ENCODE results near the gene CHMP1A.
A peak's percentile ranks its signal among the peaks of the same experiment; 100 is the strongest.

CHMP1A gene

DNA sequence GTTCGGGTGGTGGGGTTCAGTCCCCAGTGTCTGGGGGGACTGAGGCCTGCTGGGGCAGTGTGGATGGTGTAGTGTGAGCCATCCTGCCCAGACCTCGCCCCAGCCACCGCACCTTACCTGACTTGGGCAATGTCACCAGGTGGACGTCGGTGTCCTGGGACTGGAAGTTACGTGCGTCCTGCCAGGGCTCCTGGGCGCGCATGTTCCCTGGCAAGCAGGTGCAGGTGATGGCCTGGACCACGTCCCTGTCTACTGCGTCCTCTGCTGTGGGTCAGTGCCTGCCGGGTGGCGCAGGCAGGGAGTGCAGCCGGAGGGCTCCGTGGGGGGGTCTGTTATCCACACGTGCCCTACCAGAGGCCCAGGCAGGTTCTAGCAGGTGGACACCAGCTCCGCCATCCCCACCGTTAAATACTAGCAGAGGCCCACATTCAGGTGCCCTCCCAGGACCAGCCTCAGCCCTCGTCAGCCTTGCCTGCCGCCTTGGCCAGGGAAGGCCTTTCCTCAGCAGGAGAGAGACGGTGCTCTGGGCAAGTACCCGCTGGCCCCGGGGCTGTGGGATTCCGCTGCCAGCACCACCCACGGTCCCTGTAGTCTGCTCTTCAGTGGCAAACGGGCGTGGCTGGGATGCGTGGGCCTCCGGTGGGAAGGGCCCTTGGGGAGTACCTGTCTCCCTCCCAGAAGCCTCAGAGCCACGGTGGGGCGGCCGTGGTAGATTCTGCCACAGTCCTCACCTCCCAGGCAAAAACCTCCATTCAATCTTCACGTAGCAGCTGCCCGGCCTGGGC lies 52.1 kb downstream of the CHMP1A start:
- TF ChIP-seq, protein P1, sequence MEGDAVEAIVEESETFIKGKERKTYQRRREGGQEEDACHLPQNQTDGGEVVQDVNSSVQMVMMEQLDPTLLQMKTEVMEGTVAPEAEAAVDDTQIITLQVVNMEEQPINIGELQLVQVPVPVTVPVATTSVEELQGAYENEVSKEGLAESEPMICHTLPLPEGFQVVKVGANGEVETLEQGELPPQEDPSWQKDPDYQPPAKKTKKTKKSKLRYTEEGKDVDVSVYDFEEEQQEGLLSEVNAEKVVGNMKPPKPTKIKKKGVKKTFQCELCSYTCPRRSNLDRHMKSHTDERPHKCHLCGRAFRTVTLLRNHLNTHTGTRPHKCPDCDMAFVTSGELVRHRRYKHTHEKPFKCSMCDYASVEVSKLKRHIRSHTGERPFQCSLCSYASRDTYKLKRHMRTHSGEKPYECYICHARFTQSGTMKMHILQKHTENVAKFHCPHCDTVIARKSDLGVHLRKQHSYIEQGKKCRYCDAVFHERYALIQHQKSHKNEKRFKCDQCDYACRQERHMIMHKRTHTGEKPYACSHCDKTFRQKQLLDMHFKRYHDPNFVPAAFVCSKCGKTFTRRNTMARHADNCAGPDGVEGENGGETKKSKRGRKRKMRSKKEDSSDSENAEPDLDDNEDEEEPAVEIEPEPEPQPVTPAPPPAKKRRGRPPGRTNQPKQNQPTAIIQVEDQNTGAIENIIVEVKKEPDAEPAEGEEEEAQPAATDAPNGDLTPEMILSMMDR (IDR thresholded peaks at IDR 0.05; ENCODE audit: borderline replicate concordance, control extremely low read depth, extremely low read depth, insufficient read depth, missing control alignments) = no peak
- DNase-seq (ENCODE audit: low spot score) = no peak
- in situ Hi-C loops (cut with MboI; ENCODE audit: low sequenced_read_pairs, unreplicated experiment) = no loop called here

DNA sequence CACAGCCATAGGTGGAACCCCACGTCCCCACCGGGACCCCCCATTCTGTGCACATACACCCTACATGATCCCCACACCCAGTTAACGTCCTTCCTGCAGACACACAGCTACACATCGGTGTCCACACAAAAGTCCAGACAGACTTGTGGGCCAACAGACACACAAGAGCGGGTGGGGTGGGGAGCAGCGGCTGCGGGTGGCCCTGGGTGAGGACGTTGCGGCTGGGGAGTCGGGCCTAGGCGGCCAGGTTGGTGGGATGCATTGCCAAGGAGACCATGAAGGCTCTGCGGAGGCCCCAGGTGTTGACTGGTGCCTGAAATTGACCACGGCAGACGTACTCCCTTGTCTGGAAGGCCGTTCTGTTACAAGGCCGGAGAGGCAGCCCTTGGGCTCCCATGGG lies 52.7 kb downstream of the CHMP1A start:
- in situ Hi-C loops (cut with MboI; ENCODE audit: low sequenced_read_pairs, unreplicated experiment) = no loop called here
- TF ChIP-seq, protein P1 (IDR thresholded peaks at IDR 0.05; ENCODE audit: borderline replicate concordance, control extremely low read depth, extremely low read depth, insufficient read depth, missing control alignments) = no peak
- no peak for DNase-seq (ENCODE audit: low spot score)

DNA sequence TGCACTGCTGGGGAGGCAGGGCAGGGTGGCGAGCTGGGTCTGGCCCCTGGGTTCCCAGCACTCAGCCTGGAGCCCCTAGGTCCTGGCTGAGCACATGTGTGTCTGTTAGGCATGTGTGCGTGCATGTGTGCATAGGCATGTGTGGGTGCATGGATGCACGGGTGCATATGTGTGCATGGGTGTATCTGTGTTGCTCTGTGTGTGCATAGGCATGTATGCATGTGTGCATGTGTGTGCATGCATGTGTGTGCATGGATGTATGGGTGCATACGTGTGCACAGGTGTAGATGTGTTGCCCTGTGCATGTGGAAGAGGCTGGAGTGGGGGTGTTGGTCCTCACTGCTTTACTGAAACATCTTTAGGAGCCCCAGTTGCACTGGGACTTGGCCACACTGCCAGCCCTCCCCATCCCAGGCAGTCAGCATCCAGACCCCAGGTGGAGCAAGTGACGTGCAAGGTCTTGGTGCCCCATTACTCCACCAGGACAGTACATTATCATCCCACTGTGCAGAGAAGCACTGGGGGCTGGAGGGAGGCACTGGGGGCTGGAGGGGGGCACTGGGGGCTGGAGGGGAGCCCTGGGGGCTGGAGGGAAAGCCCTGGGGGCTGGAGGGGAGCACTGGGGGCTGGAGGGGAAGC lies 54.4 kb downstream of the CHMP1A start:
- no peak for DNase-seq (ENCODE audit: low spot score)
- in situ Hi-C loops (cut with MboI; ENCODE audit: low sequenced_read_pairs, unreplicated experiment) = no loop called here
- TF ChIP-seq, protein P1 (IDR thresholded peaks at IDR 0.05; ENCODE audit: borderline replicate concordance, control extremely low read depth, extremely low read depth, insufficient read depth, missing control alignments) = no peak

DNA sequence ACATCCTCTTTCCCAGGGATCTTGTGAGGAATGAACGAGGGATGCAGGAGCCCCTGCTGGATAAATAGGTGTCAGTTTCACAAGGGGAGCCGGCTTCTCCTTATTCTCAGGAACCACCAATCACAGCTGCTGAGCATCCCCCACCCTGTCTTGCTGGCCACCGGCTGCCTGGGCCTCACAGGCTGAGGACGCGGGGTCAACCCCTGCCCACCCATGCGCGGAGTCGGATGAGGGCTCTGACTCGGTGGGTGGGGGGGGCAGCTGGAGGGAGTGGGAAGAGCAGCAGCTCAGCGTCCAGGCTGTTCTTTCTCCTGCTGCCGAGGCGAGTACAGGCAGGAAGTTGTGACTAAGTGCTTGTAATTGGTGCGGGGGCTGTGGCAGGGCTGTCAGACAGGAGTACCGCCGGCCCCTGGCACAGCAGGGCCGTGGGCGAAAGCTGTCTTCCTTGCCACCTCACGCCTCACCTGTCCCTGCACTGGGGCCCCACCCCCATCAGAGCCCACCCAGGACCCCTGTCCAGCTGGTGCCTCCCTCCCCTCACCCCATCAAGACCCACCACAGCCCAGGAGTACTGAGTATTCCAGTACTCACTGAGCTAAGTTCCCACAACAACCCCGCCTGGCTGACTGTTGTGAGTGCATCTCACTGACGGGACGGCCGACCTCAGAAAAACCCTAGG lies 55.1 kb downstream of the CHMP1A start:
- DNase-seq (ENCODE audit: low spot score) = peak; percentile 78
- in situ Hi-C loops (cut with MboI; ENCODE audit: low sequenced_read_pairs, unreplicated experiment) = no loop called here
- TF ChIP-seq, protein P1 (IDR thresholded peaks at IDR 0.05; ENCODE audit: borderline replicate concordance, control extremely low read depth, extremely low read depth, insufficient read depth, missing control alignments) = no peak

DNA sequence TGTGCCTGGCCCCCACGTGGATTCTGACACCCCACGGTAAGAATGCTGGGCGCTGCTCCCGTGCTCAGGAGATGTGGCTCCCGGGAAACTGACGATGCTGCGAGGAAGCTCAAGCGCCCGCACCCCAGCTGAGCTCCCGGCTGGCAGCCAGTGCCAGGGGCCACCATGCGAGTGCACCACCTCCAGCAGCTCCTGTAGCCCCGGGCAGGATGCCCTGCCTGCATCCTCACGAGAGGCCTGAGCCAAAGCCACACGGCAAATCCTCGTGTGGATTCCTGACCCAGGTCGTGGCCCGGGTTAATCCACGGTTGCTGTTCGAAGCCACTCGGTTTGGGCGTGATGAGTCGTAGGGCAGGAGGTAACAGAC lies 55.6 kb downstream of the CHMP1A start:
- no peak for DNase-seq (ENCODE audit: low spot score)
- in situ Hi-C loops (cut with MboI; ENCODE audit: low sequenced_read_pairs, unreplicated experiment) = no loop called here
- TF ChIP-seq, protein P1 (IDR thresholded peaks at IDR 0.05; ENCODE audit: borderline replicate concordance, control extremely low read depth, extremely low read depth, insufficient read depth, missing control alignments) = no peak

DNA sequence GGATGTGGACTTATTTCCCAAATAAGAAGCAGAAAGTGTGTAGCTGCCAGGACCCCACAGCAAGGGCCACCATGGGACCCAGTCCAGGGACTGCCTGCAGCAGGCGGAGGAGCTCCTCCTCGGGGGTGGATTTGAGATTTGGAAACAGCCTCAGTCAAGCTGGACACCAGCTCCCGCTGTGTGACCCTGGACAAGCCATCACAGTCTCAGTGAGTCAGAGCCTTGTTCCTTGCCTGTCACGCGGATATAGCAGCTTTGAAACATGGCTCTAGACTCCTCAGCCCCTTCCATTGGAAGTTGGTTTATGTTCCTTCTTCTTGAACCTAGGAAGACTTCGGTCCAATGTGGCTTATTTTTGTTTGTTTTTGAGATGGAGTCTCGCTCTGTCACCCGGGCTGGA lies 56.6 kb downstream of the CHMP1A start:
- no peak for DNase-seq (ENCODE audit: low spot score)
- TF ChIP-seq, protein P1 (IDR thresholded peaks at IDR 0.05; ENCODE audit: borderline replicate concordance, control extremely low read depth, extremely low read depth, insufficient read depth, missing control alignments) = no peak

More for the DNA sequence above, 56.6 kb downstream of the CHMP1A start:
- in situ Hi-C loops (cut with MboI; ENCODE audit: low sequenced_read_pairs, unreplicated experiment) = no loop called here
